ENCODE measurements around the gene KLHL26.

DNA sequence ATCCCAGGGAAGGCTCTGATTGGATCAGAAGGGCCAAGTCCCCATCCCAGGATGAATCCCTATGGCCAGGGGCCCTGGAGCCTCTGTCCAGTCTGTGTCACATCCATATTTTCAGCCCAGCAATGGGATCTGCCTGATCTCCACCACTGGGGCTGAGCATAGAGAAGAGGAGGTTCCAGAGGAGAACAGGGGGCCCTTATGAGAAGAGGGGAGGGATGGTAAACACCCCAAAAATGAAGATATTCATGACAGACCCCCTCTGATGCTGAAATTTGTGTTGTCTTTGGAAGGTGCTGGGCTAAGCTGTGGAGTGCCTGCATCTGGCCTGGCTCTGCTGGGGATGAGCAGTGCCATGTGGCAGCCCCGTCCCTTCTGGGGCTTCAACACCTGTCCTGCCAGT lies 14.5 kb downstream of the KLHL26 start:
- no peak for TF ChIP-seq POLR2A (IDR thresholded peaks at IDR 0.05)
- no peak for TF ChIP-seq EP300 (IDR thresholded peaks at IDR 0.05)
